Embryonic facial prominence (tissue), 1 donor: ENCODE data around the gene ERCC1.

ENCODE experiments used
- DNase-seq: peaks from one replicate; pipeline ENCODE4 v3.0.0-alpha.2; 2016; ENCODE audit errors: extremely low spot score

ERCC1 gene

DNA sequence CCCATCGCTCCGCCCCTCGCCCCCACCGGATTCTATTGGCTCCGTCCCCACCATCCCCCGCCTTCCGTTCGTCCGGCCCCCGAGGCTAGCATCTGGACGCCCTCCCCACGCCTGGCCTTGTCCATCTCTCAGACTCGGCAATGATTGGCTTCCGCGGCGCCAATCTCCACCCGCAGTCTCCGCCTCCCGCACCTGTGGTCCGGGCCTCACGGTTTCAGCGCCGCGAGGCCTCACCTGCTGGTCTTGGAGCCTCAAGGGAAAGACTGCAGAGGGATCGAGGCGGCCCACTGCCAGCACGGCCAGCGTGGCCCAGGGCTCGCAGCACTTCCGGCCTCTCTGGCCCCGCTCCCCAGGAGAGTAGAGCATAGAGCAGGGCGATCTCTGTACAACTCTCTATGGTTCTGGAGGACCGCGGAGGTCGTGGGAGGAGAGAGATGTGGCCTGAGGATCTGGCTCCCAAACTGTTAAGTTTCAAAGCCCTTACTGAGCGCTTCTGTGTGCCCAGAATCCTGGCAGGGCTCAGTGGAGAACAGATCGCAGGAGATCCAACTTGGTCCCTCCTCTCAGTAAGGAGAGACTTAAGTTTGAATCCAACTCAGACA is at the start of gene ERCC1:
ERCC1 (minus strand) TSS at position 329 of the 602 bp plus-strand sequence. CDS start 543 bp downstream, outside the sequence.
- peak; percentile 64 for DNase-seq

- DNase-seq, result no peak
These were observed 49.6 kb upstream of the ERCC1 start for GRCh38 chr19:45473367-45473681.

GRCh38 chr19:45472563-45473366 is 49.0 kb upstream of the ERCC1 start:
- no peak for DNase-seq

DNA sequence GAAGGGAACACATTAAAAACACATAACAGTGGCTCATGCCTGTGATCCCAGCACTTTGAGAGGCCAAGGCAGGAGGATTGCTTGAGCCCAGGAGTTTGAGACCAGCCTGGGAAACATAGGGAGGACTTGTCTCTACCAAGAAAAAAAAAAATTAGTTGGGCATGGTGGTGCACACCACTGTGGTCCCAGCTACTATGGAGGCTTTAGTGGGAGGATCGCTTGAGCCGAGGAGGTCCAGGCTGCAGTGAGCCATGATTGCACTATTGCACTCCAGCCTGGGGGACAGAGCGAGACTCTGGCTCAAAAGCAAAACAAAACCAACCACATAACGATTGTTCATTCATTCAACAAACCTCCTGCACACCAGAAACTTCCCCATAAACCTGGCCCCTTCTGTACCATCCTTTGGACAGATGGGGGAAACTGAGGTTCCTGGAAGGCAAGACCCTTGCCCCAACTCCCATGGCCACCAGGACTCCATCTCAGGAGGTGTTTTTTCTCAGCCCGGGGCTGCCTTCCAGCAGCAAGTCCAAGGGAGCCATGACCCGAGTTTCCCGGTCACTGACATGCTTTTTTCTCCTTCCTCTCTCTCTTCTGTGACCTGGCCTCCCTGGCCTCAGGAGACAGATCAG is 48.3 kb upstream of the ERCC1 start:
- DNase-seq, result no peak

DNA sequence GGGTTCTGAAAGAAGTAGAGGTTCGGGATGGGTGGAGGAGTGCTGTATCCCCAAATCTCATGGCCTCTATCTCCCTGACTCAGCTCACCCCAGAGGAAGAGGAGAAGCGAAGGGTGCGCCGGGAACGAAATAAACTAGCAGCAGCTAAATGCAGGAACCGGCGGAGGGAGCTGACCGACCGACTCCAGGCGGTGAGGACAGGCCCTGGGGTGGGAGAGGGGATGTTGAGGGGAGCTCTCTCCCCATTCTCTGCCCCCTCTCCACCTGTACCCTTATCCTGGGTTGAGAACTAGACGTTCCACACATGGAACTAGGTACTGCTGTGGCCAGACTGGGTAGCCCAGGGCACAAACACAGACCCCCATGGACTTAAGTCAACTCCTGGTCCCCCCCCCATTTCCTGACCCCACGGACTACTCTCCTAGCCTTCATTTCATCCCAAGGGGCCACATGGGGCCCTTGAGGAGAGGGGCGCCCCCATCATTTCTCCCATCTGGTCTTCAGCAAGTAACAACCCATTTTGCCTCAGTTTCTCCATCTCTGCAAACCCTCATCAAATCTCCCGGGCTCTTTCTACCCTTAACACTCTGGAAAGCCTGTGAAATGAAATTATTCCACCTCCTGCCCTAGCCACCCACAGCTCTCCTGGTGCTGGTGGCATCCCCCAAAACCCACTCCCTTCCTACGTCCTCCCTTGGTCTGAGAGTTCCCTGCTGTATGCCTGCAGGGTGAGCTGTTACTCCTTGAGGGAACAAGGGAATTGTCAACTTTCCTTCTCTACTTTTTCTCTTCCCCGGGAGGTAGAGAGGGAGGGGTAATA is 47.6 kb upstream of the ERCC1 start:
- no peak for DNase-seq

DNA sequence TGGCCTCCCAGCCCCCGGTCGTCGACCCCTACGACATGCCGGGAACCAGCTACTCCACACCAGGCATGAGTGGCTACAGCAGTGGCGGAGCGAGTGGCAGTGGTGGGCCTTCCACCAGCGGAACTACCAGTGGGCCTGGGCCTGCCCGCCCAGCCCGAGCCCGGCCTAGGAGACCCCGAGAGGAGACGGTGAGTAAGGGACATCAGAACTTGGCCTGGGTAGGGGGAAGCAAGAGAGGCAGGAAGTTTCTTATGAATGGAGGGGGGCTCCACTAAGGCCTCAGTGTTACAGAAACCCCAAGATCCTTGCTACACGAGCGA is 47.0 kb upstream of the ERCC1 start:
- no peak for DNase-seq

DNA sequence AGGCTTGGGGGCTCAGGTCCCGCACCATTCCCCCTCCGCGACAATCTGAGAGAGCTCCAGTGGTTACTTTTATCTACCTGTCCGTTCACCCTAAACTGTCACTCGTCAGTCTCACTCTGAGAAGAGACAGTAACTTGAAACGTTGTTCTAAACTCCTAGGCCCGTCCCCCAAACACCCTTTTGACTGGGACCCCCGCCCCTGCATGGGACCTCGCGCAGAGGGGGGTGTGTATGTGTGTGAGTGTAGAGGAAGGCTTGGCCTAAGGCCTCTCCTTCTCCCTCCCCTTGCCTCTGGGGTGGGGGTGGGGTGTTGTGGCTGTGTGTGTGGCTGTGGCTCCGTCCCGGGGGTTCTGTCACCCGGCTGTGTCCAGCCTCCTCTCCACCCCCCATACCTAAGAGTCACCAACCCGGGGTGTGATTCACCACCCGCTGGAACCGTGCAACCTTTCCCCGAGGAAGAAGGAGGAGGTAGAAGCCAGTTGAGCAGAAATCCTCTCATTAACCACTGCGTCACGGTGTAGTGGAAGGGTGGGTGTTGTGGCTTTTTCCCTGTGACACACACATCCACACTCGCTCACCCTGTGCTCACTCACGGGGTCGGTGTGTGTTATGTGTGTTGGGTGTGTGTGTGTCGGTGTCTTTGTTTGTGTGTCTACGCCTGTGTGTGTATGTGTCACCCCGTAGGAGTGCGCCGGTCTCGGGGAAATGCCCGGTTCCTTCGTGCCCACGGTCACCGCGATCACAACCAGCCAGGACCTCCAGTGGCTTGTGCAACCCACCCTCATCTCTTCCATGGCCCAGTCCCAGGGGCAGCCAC is 46.4 kb upstream of the ERCC1 start:
- DNase-seq, result no peak

DNA sequence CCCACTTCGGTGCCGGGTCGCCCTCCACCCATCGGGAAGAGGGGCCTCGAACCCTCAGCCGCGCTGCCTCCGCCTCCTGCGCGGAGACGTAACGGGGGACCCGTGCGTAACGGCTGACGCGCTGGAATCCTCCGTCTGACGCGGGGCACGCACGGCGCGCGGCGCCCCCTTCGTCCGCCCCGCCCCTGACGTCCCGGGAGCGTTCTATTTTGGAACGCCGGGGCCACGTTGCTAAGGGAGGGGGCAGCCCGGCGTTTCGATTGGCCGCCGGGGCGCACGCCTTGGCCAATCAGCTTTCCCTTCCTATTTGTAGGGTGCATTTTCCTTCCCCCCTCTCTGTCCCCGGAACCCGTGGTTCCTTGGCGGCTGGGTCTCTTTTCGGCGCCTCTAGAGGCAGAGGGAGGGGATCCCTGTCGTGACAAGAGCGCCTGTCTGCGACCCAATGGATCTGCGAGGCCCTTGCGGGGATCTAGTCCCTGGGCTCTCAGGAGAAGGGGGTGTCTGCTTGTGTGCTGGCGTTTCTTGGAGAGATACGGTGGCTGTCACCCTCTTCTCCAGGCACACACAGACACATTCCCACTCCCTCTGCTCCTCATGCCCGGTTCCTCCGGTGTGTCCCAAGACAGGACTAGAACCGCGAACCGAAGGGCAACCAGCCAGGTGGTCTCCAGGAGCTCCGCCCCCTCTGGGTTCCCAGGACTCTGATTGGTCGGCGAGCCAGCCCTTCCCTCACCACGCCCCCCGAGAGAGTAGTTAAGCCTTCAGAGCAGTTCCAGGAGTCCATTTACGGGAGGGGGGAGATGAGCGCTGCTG is 45.6 kb upstream of the ERCC1 start:
- DNase-seq, result peak; percentile 81

DNA sequence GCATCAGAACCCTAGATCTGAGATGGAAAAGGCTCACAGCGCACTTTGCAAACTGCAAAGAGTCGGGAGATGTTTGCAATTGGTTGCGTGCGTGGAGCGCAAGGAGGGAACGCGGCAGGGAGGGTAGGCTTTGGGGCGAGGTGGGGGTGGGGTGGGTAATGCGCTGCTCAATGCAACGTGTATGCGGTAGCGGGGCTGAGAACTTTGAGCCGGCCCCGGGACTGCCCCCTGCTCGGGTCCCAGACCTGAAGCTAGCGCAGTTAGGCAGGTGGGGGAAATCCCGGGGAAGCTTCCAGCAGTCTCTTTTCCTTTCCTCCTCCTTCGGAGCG is 45.0 kb upstream of the ERCC1 start:
- no peak for DNase-seq

- DNase-seq, result no peak
These were observed 44.5 kb upstream of the ERCC1 start for GRCh38 chr19:45468159-45468651.

- DNase-seq, result peak; percentile 97
These were observed 43.9 kb upstream of the ERCC1 start, which contains the start of gene FOSB for GRCh38 chr19:45467456-45468158. Gene FOSB, plus strand, starts transcription at chr19:45467996. Its CDS starts 591 bp downstream, at chr19:45468587.

DNA sequence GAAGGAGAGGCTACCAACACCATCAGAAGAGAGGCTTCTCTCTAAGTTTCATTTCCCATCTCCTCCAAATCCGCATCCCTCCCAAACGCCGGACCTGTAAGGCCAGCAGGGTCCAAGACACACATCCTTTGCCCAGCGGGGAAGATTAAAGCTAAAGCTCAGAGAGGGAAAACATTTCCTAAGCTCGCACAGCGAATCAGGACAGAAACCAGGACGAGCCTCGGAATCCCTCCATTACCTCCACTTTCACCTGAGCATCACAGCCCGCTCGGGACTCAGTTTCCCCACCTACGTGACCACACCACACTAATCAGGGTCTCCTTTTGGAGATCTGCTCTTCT is 43.4 kb upstream of the ERCC1 start:
- DNase-seq, result no peak

DNA sequence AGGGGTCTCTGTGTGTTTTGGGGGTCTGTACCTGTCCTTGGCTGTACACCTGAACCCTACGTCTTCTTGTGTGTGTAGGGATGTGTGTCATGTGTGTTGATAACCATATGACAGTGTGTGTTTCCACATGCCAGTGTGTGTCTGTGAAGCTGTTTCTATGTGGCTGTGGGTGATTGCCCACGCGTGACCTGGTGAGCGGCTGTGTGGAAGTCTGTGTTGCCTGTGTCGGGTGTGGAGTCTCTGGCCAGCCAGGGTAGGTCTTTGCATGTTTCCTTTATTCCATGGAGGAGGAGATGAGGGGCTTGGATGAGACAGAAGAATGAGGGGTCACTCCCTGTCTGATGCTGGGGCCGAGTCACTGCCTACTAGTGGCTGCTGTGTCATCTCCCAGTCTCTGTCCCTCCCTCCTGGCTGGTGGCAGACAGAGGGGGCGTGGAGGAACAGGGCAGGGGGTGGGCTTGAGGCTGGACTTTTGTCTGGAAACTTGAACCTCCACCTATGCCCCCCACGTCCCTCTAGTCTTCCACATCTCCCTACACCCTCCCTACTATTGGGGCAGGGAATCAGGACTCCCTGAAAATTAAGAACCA is 41.2 kb upstream of the ERCC1 start:
- no peak for DNase-seq

DNA sequence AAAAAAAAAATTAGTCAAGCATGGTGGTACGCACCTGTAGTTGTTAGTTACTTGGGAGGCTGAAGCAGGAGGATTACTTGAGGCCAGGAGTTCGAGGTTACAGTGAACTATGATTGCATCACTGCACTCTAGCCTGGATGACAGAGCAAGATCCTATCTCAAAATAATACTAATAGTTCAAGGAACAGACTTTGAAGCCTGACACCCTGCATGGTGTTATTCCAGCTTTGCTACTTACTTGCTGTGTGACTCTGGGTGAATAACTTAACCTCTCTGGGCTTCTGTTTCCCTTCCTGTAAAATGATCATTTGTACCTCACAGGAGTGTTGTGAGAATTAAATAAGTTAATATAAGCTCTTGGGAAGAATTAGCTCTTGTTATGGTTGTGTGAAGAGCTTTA is 40.6 kb upstream of the ERCC1 start:
- DNase-seq, result no peak

- DNase-seq, result no peak
These were observed 39.5 kb upstream of the ERCC1 start for GRCh38 chr19:45463241-45463640.

- no peak for DNase-seq
These were observed 38.5 kb upstream of the ERCC1 start for GRCh38 chr19:45462174-45462573.

- no peak for DNase-seq
These were observed 37.2 kb upstream of the ERCC1 start for GRCh38 chr19:45460807-45461347.

DNA sequence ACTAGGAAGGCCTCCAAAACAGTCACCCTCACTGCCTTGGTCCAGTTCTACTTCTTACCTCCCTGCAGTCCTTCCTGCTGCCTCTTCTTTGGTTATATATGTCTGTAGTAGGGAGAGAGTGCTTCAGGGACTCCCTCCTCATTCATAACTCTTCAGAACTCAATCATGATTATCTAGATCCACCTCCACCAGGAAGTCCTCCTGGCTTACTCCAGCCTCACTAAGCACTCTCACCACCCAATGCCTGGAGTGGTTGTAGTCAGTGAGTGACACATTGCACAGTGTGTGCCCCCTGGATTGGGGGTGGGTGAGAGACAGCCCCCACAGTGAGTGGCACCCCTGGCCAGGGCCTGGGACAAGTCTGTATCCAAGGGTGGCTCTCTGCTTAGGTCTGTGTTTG is 34.1 kb upstream of the ERCC1 start:
- no peak for DNase-seq

- DNase-seq, result no peak
These were observed 32.7 kb upstream of the ERCC1 start for GRCh38 chr19:45456500-45456815.
